Frontal cortex (tissue), 4 donors: ENCODE results near the gene CDK16. TPM values are rescaled to one million over a fixed set of nuclear protein-coding genes. Genes with fewer than 3 reads are reported as not detected.
"Not testable (repeated sequence)": the region's sequence is repeated elsewhere in the genome, so short reads cannot be mapped to it uniquely, and the experiment has no call there.

Experiments
- DNase-seq, 2 donors: peaks; one replicate each; pipeline ENCODE4 v3.0.0; 2012; ENCODE audit warnings: low spot score in 2 of 2
- FAIRE-seq: peaks from 2 replicates; lab custom pipeline; 2012; peaks lifted over from hg19 to GRCh38; lab: Jason Lieb, UNC
- total RNA-seq: library from RNA; depleted of rRNA; stranded (reverse); fragments of >200 nt; gene quantifications from one replicate; pipeline ENCODE4 v1.2.3, GENCODE V29; 2014
- donor health status: control.
- donor health status: control.
- donor health status: control.

CDK16 gene
- total RNA-seq, 1 donor from 2014 or later: 66.4 TPM

- DNase-seq (no peak), FAIRE-seq (no peak)
Measured at GRCh38 chrX:47242321-47242720, 23.8 kb downstream of the CDK16 start.

GRCh38 chrX:47243351-47243750 lies 24.9 kb downstream of the CDK16 start:
- no peak for FAIRE-seq
- no peak for DNase-seq

- FAIRE-seq (no peak), DNase-seq (no peak)
Measured at GRCh38 chrX:47244676-47245075, 26.2 kb downstream of the CDK16 start.

- FAIRE-seq: no peak
- no peak for DNase-seq
Measured at GRCh38 chrX:47245156-47245555, 26.7 kb downstream of the CDK16 start.

- FAIRE-seq: no peak
Measured at GRCh38 chrX:47247206-47247998, 28.9 kb downstream of the CDK16 start.

GRCh38 chrX:47247999-47248320 lies 29.5 kb downstream of the CDK16 start:
- FAIRE-seq (no peak), DNase-seq (no peak)

More at GRCh38 chrX:47247206-47247998, 28.9 kb downstream of the CDK16 start:
- no peak for DNase-seq

GRCh38 chrX:47248576-47248975 lies 30.1 kb downstream of the CDK16 start:
- FAIRE-seq: no peak
- no peak for DNase-seq

GRCh38 chrX:47250017-47250347 lies 31.5 kb downstream of the CDK16 start:
- FAIRE-seq: no peak

GRCh38 chrX:47257620-47258019 lies 39.1 kb downstream of the CDK16 start:
- not testable (repeated sequence) for FAIRE-seq, DNase-seq

More at GRCh38 chrX:47250017-47250347, 31.5 kb downstream of the CDK16 start:
- no peak for DNase-seq

GRCh38 chrX:47264483-47265173 lies 46.1 kb downstream of the CDK16 start:
- DNase-seq: no peak
- FAIRE-seq: no peak

- FAIRE-seq: no peak
- no peak for DNase-seq
Measured at GRCh38 chrX:47266643-47267042, 48.2 kb downstream of the CDK16 start.

GRCh38 chrX:47272013-47272408 lies 53.5 kb downstream of the CDK16 start:
- DNase-seq (no peak), FAIRE-seq (no peak)

- FAIRE-seq: no peak
Measured at GRCh38 chrX:47273011-47273730, 54.7 kb downstream of the CDK16 start.

GRCh38 chrX:47278691-47279090 lies 60.2 kb downstream of the CDK16 start:
- FAIRE-seq: no peak
- no peak for DNase-seq

More at GRCh38 chrX:47273011-47273730, 54.7 kb downstream of the CDK16 start:
- DNase-seq: no peak

Other genes starting within 250 kb of the CDK16 start
- 2.9 TPM for gene RGN, start 140.2 kb upstream of the CDK16 start, total RNA-seq
- gene NDUFB11, start 74.0 kb upstream of the CDK16 start, total RNA-seq: 88.0 TPM
- gene RBM10, start 73.5 kb upstream of the CDK16 start, total RNA-seq: 37.9 TPM
- 122 TPM for gene UBA1, start 24.9 kb upstream of the CDK16 start, total RNA-seq
- gene USP11, start 14.3 kb downstream of the CDK16 start, total RNA-seq: 181 TPM
- 4.9 TPM for gene ZNF157, start 151.9 kb downstream of the CDK16 start, total RNA-seq